ENCODE results near the gene HCCS.

GRCh38 chrX:11117745-11118144 lies 6.6 kb downstream of the HCCS start:
- TF ChIP-seq, protein P1, sequence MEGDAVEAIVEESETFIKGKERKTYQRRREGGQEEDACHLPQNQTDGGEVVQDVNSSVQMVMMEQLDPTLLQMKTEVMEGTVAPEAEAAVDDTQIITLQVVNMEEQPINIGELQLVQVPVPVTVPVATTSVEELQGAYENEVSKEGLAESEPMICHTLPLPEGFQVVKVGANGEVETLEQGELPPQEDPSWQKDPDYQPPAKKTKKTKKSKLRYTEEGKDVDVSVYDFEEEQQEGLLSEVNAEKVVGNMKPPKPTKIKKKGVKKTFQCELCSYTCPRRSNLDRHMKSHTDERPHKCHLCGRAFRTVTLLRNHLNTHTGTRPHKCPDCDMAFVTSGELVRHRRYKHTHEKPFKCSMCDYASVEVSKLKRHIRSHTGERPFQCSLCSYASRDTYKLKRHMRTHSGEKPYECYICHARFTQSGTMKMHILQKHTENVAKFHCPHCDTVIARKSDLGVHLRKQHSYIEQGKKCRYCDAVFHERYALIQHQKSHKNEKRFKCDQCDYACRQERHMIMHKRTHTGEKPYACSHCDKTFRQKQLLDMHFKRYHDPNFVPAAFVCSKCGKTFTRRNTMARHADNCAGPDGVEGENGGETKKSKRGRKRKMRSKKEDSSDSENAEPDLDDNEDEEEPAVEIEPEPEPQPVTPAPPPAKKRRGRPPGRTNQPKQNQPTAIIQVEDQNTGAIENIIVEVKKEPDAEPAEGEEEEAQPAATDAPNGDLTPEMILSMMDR (IDR thresholded peaks at IDR 0.05 in 8 of 11, conservative IDR thresholded peaks at IDR 0.05 in 3 of 11): no peak
- no peak for TF ChIP-seq POLR2A (IDR thresholded peaks at IDR 0.05)
- TF ChIP-seq POLR2AphosphoS5 (IDR thresholded peaks at IDR 0.05): no peak
